H1 (cell line): ENCODE data around the gene C21orf58. TPM values are rescaled to one million over a fixed set of nuclear protein-coding genes. Genes with fewer than 3 reads are reported as not detected.

Experiments used
- CTCF ChIA-PET: fragments of 300-600 bp; sonication (Branson Sonifier 250); formaldehyde crosslinking; loops from one replicate; lab custom pipeline; 2021; ENCODE audit not compliant: partially characterized antibody; lab: Charles Lee
- POLR2A ChIA-PET: fragments of 300-600 bp; sonication (Branson Sonifier 250); formaldehyde crosslinking; loops from one replicate; lab custom pipeline; 2021; ENCODE audit warnings: inconsistent platforms; ENCODE audit not compliant: partially characterized antibody; lab: Charles Lee
- DNase-seq, 2 experiments: peaks; one replicate each; pipeline versions ENCODE4 v3.0.0 to v3.0.0-alpha.2; 2010 to 2022; ENCODE audit warnings: low spot score in 2 of 2, low read depth in 1 of 2, mixed read lengths in 1 of 2
- FAIRE-seq: peaks from 2 replicates; lab custom pipeline; 2011; peaks lifted over from hg19 to GRCh38; lab: Jason Lieb, UNC
- H2AFZ ChIP-seq: 2 replicates; pipeline ENCODE4 v1.8.1; 2012; ENCODE audit warnings: low read length, inconsistent platforms
- H2AK5ac ChIP-seq: 2 replicates; pipeline ENCODE4 v1.6.1; 2013; ENCODE audit warnings: low read depth, low read length
- H2BK120ac ChIP-seq: replicated peaks from 2 replicates; pipeline ENCODE3; 2013; ENCODE audit warnings: low read depth, low read length, inconsistent platforms
- H2BK12ac ChIP-seq: 2 replicates; pipeline ENCODE4 v1.6.1; 2013; ENCODE audit warnings: low read depth, low read length
- H2BK15ac ChIP-seq: 2 replicates; pipeline ENCODE4 v1.6.1; 2013; ENCODE audit warnings: low read length
- H2BK20ac ChIP-seq: 2 replicates; pipeline ENCODE4 v1.6.1; 2013; ENCODE audit warnings: low read length
- H2BK5ac ChIP-seq: 2 replicates; pipeline ENCODE4 v1.6.1; 2013; ENCODE audit warnings: low read depth, low read length
- H3K14ac ChIP-seq: 2 replicates; pipeline ENCODE4 v1.6.1; 2013; ENCODE audit warnings: inconsistent platforms; ENCODE audit not compliant: insufficient read length
- H3K18ac ChIP-seq: 2 replicates; pipeline ENCODE4 v1.6.1; 2013; ENCODE audit warnings: low read length; ENCODE audit errors: extremely low read depth
- H3K23ac ChIP-seq: 2 replicates; pipeline ENCODE4 v1.6.1; 2013; ENCODE audit warnings: inconsistent platforms; ENCODE audit not compliant: insufficient read length
- H3K23me2 ChIP-seq: 2 replicates; pipeline ENCODE4 v1.6.1; 2013; ENCODE audit warnings: low read depth, low read length
- H3K27ac ChIP-seq: 2 replicates; pipeline ENCODE4 v1.6.1; 2011; ENCODE audit warnings: low read depth, low read length, inconsistent platforms
- H3K27me3 ChIP-seq, 4 experiments: replicated peaks in 1 of 4; 1 replicate in 1 of 4; 2 replicates in 3 of 4; pipeline versions ENCODE4 v1.6.1 to v1.8.1; 2011 to 2013; ENCODE audit warnings: low read length in 3 of 4, mild to moderate bottlenecking in 3 of 4, inconsistent platforms in 2 of 4, mixed read lengths in 2 of 4, moderate library complexity in 1 of 4; ENCODE audit not compliant: control insufficient read depth in 3 of 4, insufficient read depth in 3 of 4; ENCODE audit errors: extremely low read depth in 1 of 4
- H3K36me3 ChIP-seq, 4 experiments: 2 replicates each; pipeline versions ENCODE4 v1.6.1 to v1.8.1; 2011 to 2013; ENCODE audit warnings: mild to moderate bottlenecking in 4 of 4, low read length in 3 of 4, moderate library complexity in 2 of 4, control low read depth in 1 of 4, inconsistent platforms in 1 of 4; ENCODE audit not compliant: insufficient read depth in 4 of 4, control insufficient read depth in 2 of 4
- H3K4ac ChIP-seq: replicated peaks from 2 replicates; pipeline ENCODE3; 2013; ENCODE audit warnings: low read length, low read depth, mixed read lengths, inconsistent platforms; ENCODE audit not compliant: insufficient read length
- H3K4me1 ChIP-seq, 4 experiments: replicated peaks in 1 of 4; 1 replicate in 1 of 4; 2 replicates in 3 of 4; pipeline versions ENCODE4 v1.6.1 to v1.8.1; 2011 to 2013; ENCODE audit warnings: low read length in 3 of 4, inconsistent platforms in 2 of 4, mixed read lengths in 1 of 4; ENCODE audit not compliant: insufficient read depth in 4 of 4, control insufficient read depth in 3 of 4
- H3K4me2 ChIP-seq, 2 experiments: 2 replicates each; pipeline versions ENCODE4 v1.6.1 to v1.8.1; 2011 to 2013; ENCODE audit warnings: low read depth in 2 of 2, low read length in 2 of 2, control low read depth in 1 of 2, inconsistent platforms in 1 of 2, mild to moderate bottlenecking in 1 of 2; ENCODE audit not compliant: insufficient read depth in 1 of 2
- H3K4me3 ChIP-seq, 4 experiments: fragments of 200-600, 300-600 bp in 1 of 4; sonication (generic), shearing (Covaris generic), sonication (Bioruptor Twin) in 1 of 4; 2 replicates each; pipeline versions ENCODE4 v1.5.1 to v1.8.1; 2011 to 2016; ENCODE audit warnings: low read length in 4 of 4, low read depth in 3 of 4, control low read depth in 2 of 4, inconsistent platforms in 2 of 4, mild to moderate bottlenecking in 2 of 4, mixed read lengths in 1 of 4, moderate library complexity in 1 of 4; ENCODE audit not compliant: insufficient read depth in 2 of 4; ENCODE audit errors: extremely low read depth in 1 of 4
- H3K56ac ChIP-seq: replicated peaks from 2 replicates; pipeline ENCODE3; 2013; ENCODE audit warnings: low read depth, mild to moderate bottlenecking, mixed read lengths, low read length, inconsistent platforms; ENCODE audit not compliant: insufficient read length
- H3K79me1 ChIP-seq: 2 replicates; pipeline ENCODE4 v1.6.1; 2013; ENCODE audit warnings: low read depth, low read length, control low read depth
- H3K79me2 ChIP-seq, 2 experiments: 2 replicates each; pipeline versions ENCODE4 v1.6.1 to v1.8.1; 2012 to 2013; ENCODE audit warnings: low read length in 2 of 2, mild to moderate bottlenecking in 2 of 2, inconsistent platforms in 1 of 2; ENCODE audit not compliant: insufficient read depth in 2 of 2, control insufficient read depth in 1 of 2
- H3K9ac ChIP-seq, 4 experiments: replicated peaks in 1 of 4; 1 replicate in 1 of 4; 2 replicates in 3 of 4; pipeline versions ENCODE4 v1.6.1 to v1.8.1; 2011 to 2013; ENCODE audit warnings: low read depth in 3 of 4, low read length in 3 of 4, control low read depth in 2 of 4, mild to moderate bottlenecking in 2 of 4, moderate library complexity in 2 of 4, inconsistent platforms in 1 of 4; ENCODE audit errors: extremely low read depth in 1 of 4
- H3K9me3 ChIP-seq, 2 experiments: 2 replicates each; pipeline versions ENCODE4 v1.6.1 to v1.8.1; 2012 to 2013; ENCODE audit warnings: mild to moderate bottlenecking in 2 of 2, moderate library complexity in 2 of 2, control low read depth in 1 of 2, inconsistent platforms in 1 of 2, low read depth in 1 of 2, low read length in 1 of 2, mixed read lengths in 1 of 2; ENCODE audit not compliant: insufficient read depth in 2 of 2
- H4K20me1 ChIP-seq, 2 experiments: replicated peaks in 1 of 2; 2 replicates each; pipeline versions ENCODE3 to v1.8.1; 2011 to 2013; ENCODE audit warnings: inconsistent platforms in 2 of 2, low read length in 2 of 2, mild to moderate bottlenecking in 1 of 2; ENCODE audit not compliant: insufficient read depth in 2 of 2, control insufficient read depth in 1 of 2
- H4K5ac ChIP-seq: 2 replicates; pipeline ENCODE4 v1.6.1; 2013; ENCODE audit warnings: low read length, low read depth, mixed read lengths, inconsistent platforms; ENCODE audit not compliant: insufficient read length
- H4K8ac ChIP-seq: 2 replicates; pipeline ENCODE4 v1.8.0; 2013; ENCODE audit warnings: mild to moderate bottlenecking, moderate library complexity, low read length, inconsistent platforms; ENCODE audit not compliant: insufficient read depth; ENCODE audit errors: extremely low read depth
- H4K91ac ChIP-seq: replicated peaks from 2 replicates; pipeline ENCODE3; 2013; ENCODE audit warnings: low read length, mixed read lengths, inconsistent platforms; ENCODE audit not compliant: insufficient read length
- BRCA1 ChIP-seq: IDR thresholded peaks from 2 replicates; pipeline ENCODE4 v1.6.1; 2012; ENCODE audit warnings: low read depth, low read length, improper control_type of control experiment
- SIN3A ChIP-seq, 2 experiments: IDR thresholded peaks in 1 of 2; conservative IDR thresholded peaks in 1 of 2; 2 replicates each; pipeline ENCODE4 v1.6.1; 2011 to 2012; ENCODE audit warnings: low read length in 2 of 2, improper control_type of control experiment in 1 of 2, low read depth in 1 of 2, mild to moderate bottlenecking in 1 of 2
- WGBS, 2 experiments: shearing (Covaris generic) in 1 of 2; methylation state at CpG; one replicate each; pipeline versions ENCODE4 v1.1.6 to v1.1.7; 2013 to 2015; ENCODE audit warnings: low lambda C conversion rate in 2 of 2, mixed read lengths in 2 of 2, inconsistent platforms in 1 of 2, low coverage in 1 of 2, missing lambda C conversion rate in 1 of 2; ENCODE audit not compliant: insufficient replicate concordance in 2 of 2, insufficient coverage in 1 of 2, insufficient read length in 1 of 2; ENCODE audit errors: extremely low coverage in 1 of 2, missing lambda C conversion rate in 1 of 2; 5-methylcytosine and 5-hydroxymethylcytosine counted together
- polyA plus RNA-seq, 7 experiments: library from polyadenylated mRNA; depleted of rRNA in 3 of 7; stranded (reverse) in 5 of 7; unstranded in 2 of 7; fragments of >200 nt in 5 of 7; fragments of 200-250 nt in 2 of 7; gene quantifications; 1 replicate in 5 of 7; 2 replicates in 1 of 7; 4 replicates in 1 of 7; pipeline versions ENCODE4 v1.2.1 to v1.2.3, GENCODE V29; 2011 to 2013; ENCODE audit warnings: missing spikeins in 2 of 7, mixed read lengths in 2 of 7
- total RNA-seq: library from RNA; stranded (reverse); fragmentation: NEBNext Ultra II Directional; extraction: Animal tissue kit (Norgen Biotek cat#: 25700); gene quantifications from 2 replicates; pipeline ENCODE4 v1.2.1, GENCODE V29; 2021

Gene C21orf58
- total and polyA plus RNA-seq, 2 of the 8 experiments (the other 6 are each of a cell fraction or from before 2014, with no cell fraction given) = 13.8 to 26.1 TPM

DNA sequence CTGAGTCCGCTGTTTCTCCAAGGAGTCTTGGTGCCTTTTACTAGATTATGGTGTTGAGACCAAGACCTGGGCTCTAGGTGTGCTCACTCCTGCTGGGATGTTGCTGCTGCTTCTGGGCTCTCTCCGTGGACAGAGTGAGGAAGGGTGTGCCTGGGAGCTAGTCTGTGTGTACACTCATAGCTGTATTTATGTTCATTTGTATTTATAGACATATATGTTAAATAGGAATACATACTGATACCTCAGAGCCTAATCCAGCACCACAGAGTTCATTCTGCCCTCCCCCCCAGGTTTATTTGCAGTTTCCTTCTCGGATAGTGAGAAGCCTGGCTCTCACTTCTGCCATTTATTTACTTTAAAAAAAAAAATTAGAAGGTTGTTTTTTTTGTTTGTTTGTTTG, 12.9 kb upstream of the C21orf58 start:
- H3K23ac ChIP-seq = no peak overlapping the region
- H3K36me3 ChIP-seq = peaks cover 5 to 42% (median 20%) of the 10 kb centered on the region in 4 experiments; a peak in 7 of 8 replicates
- H2AK5ac ChIP-seq = no peak overlapping the region
- H2BK15ac ChIP-seq = no peak overlapping the region
- H3K56ac ChIP-seq = no peak overlapping the region
- H3K4ac ChIP-seq = no peak overlapping the region
- H3K79me2 ChIP-seq = peaks cover 0 to 27% of the 10 kb centered on the region in 2 experiments; a peak in 2 of 4 replicates
- H3K9ac ChIP-seq = no peak overlapping the region
- no peak overlapping the region for H3K14ac ChIP-seq
- no peaks in the 10 kb centered on the region for H3K23me2 ChIP-seq
- no peaks in the 10 kb centered on the region; the same call in none of the 2 replicates for H3K79me1 ChIP-seq
- no peaks in the 10 kb centered on the region for H3K4me1 ChIP-seq
- CTCF ChIA-PET = interaction anchor here (0.6 to 1.0 kb wide), 3 partner anchors 11 to 193 kb away, joined by 3 to 4 read pairs (median 3); no protein-coding TSS in a partner anchor
- H2BK120ac ChIP-seq = no peak overlapping the region
- no peak overlapping the region for H3K4me3 ChIP-seq
- H3K27me3 ChIP-seq = no peaks in the 10 kb centered on the region
- no peak overlapping the region for H2BK20ac ChIP-seq
- peaks cover 0 to 2% of the 10 kb centered on the region in 2 experiments for H4K20me1 ChIP-seq
- H3K9me3 ChIP-seq = no peaks in the 10 kb centered on the region
- no peak overlapping the region for H4K5ac ChIP-seq
- H3K4me2 ChIP-seq = no peak overlapping the region
- no peak overlapping the region for H3K27ac ChIP-seq
- H4K8ac ChIP-seq = no peak overlapping the region
- 95% methylated on average over 3 of the region's 3 CpGs; no CpG with 5 or more reads in 1 of the 2 experiments for WGBS, 2 experiments
- DNase-seq = no peak
- H2BK12ac ChIP-seq = no peak overlapping the region
- H3K18ac ChIP-seq = no peak overlapping the region
- no peak overlapping the region for H4K91ac ChIP-seq
- no peak overlapping the region for H2AFZ ChIP-seq
- TF ChIP-seq SIN3A (conservative IDR thresholded peaks at IDR 0.05 in 1 of 2, IDR thresholded peaks at IDR 0.05 in 1 of 2; ENCODE audit: low read depth in 1 of 2, low read length in 2 of 2) (no peak), BRCA1 (no peak)
- TF ChIP-seq, all 59 proteins: peak for 0
- FAIRE-seq = no peak
- POLR2A ChIA-PET = interaction anchor here (0.7 kb wide), 1 partner anchor 844 kb away, joined by 3 read pairs; no protein-coding TSS in a partner anchor
- H2BK5ac ChIP-seq = no peak overlapping the region
